Measurements from ENCODE around the gene ZNF480.
"Not testable (repeated sequence)": the region's sequence is repeated elsewhere in the genome, so short reads cannot be mapped to it uniquely, and the experiment has no call there.

ZNF480 gene

GRCh38 chr19:52296773-52297600 is at the start of gene ZNF480:
TSS of gene ZNF480 (plus strand) at chr19:52297169. CDS start at chr19:52300413, 3,244 bp downstream.
- Histone ChIP-seq H3K36me3 (replicated peaks) (peaks cover 16% of the 10 kb centered on the region), H3K27me3 (replicated peaks) (no peaks in the 10 kb centered on the region), H3K4me3 (ENCODE audit: low read depth, low read length) (peak within 1 kb of the TSS; percentile 94), H3K27ac (peak within 1 kb of the TSS; percentile 83)
- in situ Hi-C loops (cut with HindIII; ENCODE audit: low pct_ligation_motif_present, low sequenced_read_pairs), result no loop called here
- peak; percentile 41 for TF ChIP-seq CTCF (IDR thresholded peaks at IDR 0.05; ENCODE audit: low read depth, low read length, missing control alignments)
- peak; percentile 60 for DNase-seq

GRCh38 chr19:52248241-52248640 is 48.7 kb upstream of the ZNF480 start:
- in situ Hi-C loops (cut with HindIII; ENCODE audit: low pct_ligation_motif_present, low sequenced_read_pairs), result no loop called here

GRCh38 chr19:52258426-52258825 is 38.5 kb upstream of the ZNF480 start:
- Histone ChIP-seq H3K4me3 (ENCODE audit: low read depth, low read length) (no peak overlapping the region), H3K27ac (no peak overlapping the region), H3K36me3 (replicated peaks) (no peaks in the 10 kb centered on the region), H3K27me3 (replicated peaks) (no peaks in the 10 kb centered on the region)
- DNase-seq, result peak; percentile 6
- no peak for TF ChIP-seq CTCF (IDR thresholded peaks at IDR 0.05; ENCODE audit: low read depth, low read length, missing control alignments)
- in situ Hi-C loops (cut with HindIII; ENCODE audit: low pct_ligation_motif_present, low sequenced_read_pairs), result no loop called here

More at GRCh38 chr19:52248241-52248640, 48.7 kb upstream of the ZNF480 start:
- H3K36me3 ChIP-seq (replicated peaks), result no peaks in the 10 kb centered on the region
- H3K27me3 ChIP-seq (replicated peaks), result no peaks in the 10 kb centered on the region
- no peak overlapping the region for H3K4me3 ChIP-seq (ENCODE audit: low read depth, low read length)
- peak; percentile 59 for TF ChIP-seq CTCF (IDR thresholded peaks at IDR 0.05; ENCODE audit: low read depth, low read length, missing control alignments)
- no peak overlapping the region for H3K27ac ChIP-seq
- peak; percentile 50 for DNase-seq

- H3K27ac ChIP-seq; DNase-seq; H3K4me3 ChIP-seq (ENCODE audit: low read depth, low read length); in situ Hi-C loops (cut with HindIII; ENCODE audit: low pct_ligation_motif_present, low sequenced_read_pairs); H3K36me3 ChIP-seq (replicated peaks); H3K27me3 ChIP-seq (replicated peaks): not testable (repeated sequence)
These were observed 31.4 kb upstream of the ZNF480 start for GRCh38 chr19:52265556-52265955.

- DNase-seq, result peak; percentile 95
- H3K4me3 ChIP-seq (ENCODE audit: low read depth, low read length), result peak within 1 kb of the TSS; percentile 95
- no peaks in the 10 kb centered on the region for H3K27me3 ChIP-seq (replicated peaks)
- in situ Hi-C loops (cut with HindIII; ENCODE audit: low pct_ligation_motif_present, low sequenced_read_pairs), result no loop called here
- no peak for TF ChIP-seq CTCF (IDR thresholded peaks at IDR 0.05; ENCODE audit: low read depth, low read length, missing control alignments)
- H3K27ac ChIP-seq, result peak within 1 kb of the TSS; percentile 91
- H3K36me3 ChIP-seq (replicated peaks), result no peaks in the 10 kb centered on the region
These were observed 27.4 kb upstream of the ZNF480 start, which contains the start of gene ZNF766 for GRCh38 chr19:52269338-52270261. TSS of gene ZNF766 (plus strand) at chr19:52269587. CDS start at chr19:52269614, 27 bp downstream.

All from brain microvascular endothelial cell (primary cell).